Inferior parietal cortex (tissue), 1 donor: ENCODE data around the gene CMTM6.
"Not testable (repeated sequence)": the region's sequence is repeated elsewhere in the genome, so short reads cannot be mapped to it uniquely, and the experiment has no call there.

Experiments used
- DNase-seq: peaks from one replicate; pipeline ENCODE4 v3.0.0-alpha.2; 2016; ENCODE audit errors: extremely low spot score

CMTM6 gene

GRCh38 chr3:32502118-32502945 is at the start of gene CMTM6:
CMTM6 (minus strand) TSS chr3:32502852; CDS start chr3:32502745, 107 bp downstream.
- DNase-seq, result peak; percentile 76

- DNase-seq, result no peak
Observed at GRCh38 chr3:32552013-32552412, 49.4 kb upstream of the CMTM6 start.

- no peak for DNase-seq
Observed at GRCh38 chr3:32551496-32551895, 48.8 kb upstream of the CMTM6 start.

GRCh38 chr3:32551087-32551486 is 48.4 kb upstream of the CMTM6 start:
- DNase-seq, result no peak

- DNase-seq, result no peak
Observed at GRCh38 chr3:32545305-32545704, 42.7 kb upstream of the CMTM6 start.

GRCh38 chr3:32544894-32545293 is 42.2 kb upstream of the CMTM6 start:
- DNase-seq, result no peak

- no peak for DNase-seq
Observed at GRCh38 chr3:32542807-32543206, 40.2 kb upstream of the CMTM6 start.

GRCh38 chr3:32540899-32541298 is 38.2 kb upstream of the CMTM6 start:
- no peak for DNase-seq

- no peak for DNase-seq
Observed at GRCh38 chr3:32532434-32532833, 29.8 kb upstream of the CMTM6 start.

GRCh38 chr3:32531010-32531647 is 28.5 kb upstream of the CMTM6 start:
- DNase-seq, result no peak

GRCh38 chr3:32525720-32526119 is 23.1 kb upstream of the CMTM6 start:
- no peak for DNase-seq

- DNase-seq, result no peak
Observed at GRCh38 chr3:32522682-32523081, 20.0 kb upstream of the CMTM6 start.

GRCh38 chr3:32518921-32519320 is 16.3 kb upstream of the CMTM6 start:
- DNase-seq, result not testable (repeated sequence)

- DNase-seq, result not testable (repeated sequence)
Observed at GRCh38 chr3:32516751-32517150, 14.1 kb upstream of the CMTM6 start.

GRCh38 chr3:32511005-32511404 is 8.4 kb upstream of the CMTM6 start:
- no peak for DNase-seq

GRCh38 chr3:32510075-32510724 is 7.5 kb upstream of the CMTM6 start:
- peak; percentile 90 for DNase-seq

GRCh38 chr3:32508711-32509110 is 6.1 kb upstream of the CMTM6 start:
- DNase-seq, result no peak

- no peak for DNase-seq
Observed at GRCh38 chr3:32506466-32506865, 3.8 kb upstream of the CMTM6 start.

GRCh38 chr3:32502946-32503286 is 264 bp upstream of the CMTM6 start:
- no peak for DNase-seq

- no peak for DNase-seq
Observed at GRCh38 chr3:32501783-32502117, 902 bp downstream of the CMTM6 start.

- no peak for DNase-seq
Observed at GRCh38 chr3:32500880-32501782, 1.5 kb downstream of the CMTM6 start.

GRCh38 chr3:32500231-32500630 is 2.4 kb downstream of the CMTM6 start:
- no peak for DNase-seq
